Stimulated activated CD4-positive, alpha-beta T cell treated with anti-CD3 and anti-CD28 coated beads, Interleukin-2, amount 100 ng/mL, for 4 hours (primary cell): Measurements from ENCODE around the gene ITGA11.
"Not testable (repeated sequence)": the region's sequence is repeated elsewhere in the genome, so short reads cannot be mapped to it uniquely, and the experiment has no call there.

ENCODE experiments used
- DNase-seq: peaks from one replicate; pipeline ENCODE4 v3.0.0-alpha.2; 2020; ENCODE audit warnings: low read depth

Gene ITGA11

GRCh38 chr15:68409736-68410370 is 22.1 kb downstream of the ITGA11 start:
- DNase-seq = no peak

GRCh38 chr15:68408971-68409370 is 23.0 kb downstream of the ITGA11 start:
- DNase-seq = no peak

GRCh38 chr15:68407886-68408881 is 23.8 kb downstream of the ITGA11 start:
- no peak for DNase-seq

- no peak for DNase-seq
Measured at GRCh38 chr15:68407141-68407885, 24.6 kb downstream of the ITGA11 start.

DNA sequence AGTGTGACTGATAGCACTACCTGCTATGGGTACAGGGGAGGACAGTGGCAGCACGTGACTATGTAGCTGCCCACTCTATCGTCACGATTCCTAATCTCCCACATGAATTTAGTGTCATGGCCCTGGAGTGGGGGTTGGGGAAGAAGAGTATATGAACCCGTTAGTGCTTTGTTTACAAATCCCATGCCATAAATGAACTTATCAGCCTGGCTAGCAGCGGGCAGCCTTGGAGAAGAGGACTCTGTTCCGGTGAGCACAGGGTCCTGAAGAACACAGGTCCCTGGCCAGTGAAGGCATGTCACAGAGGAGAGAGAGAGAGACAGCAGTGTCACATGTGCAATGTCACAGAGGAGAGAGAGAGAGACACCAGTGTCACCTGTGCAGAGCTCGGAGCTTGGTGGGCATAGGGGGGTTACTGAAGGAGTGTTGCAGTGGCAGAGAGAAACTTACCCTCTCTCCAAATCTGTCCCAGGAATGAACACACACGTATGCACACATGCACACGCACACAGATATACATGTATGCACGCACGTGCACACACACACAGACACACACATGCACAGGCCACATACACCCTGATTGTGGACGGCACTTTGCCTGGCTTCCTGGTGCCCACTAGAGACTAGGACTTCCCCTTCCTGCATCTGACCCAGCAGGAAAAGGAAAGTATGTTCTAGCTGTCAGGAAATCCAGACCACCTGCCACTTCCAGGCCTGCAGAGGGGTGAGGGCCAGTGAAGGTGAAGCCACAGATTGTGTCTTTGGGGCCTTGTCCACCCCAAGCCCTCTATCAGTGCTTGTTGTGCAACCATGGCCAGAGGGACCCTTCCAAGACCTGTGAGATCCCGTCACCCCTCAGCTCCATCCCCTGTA is 26.3 kb downstream of the ITGA11 start:
- DNase-seq = no peak

- DNase-seq = no peak
Measured at GRCh38 chr15:68404056-68404798, 27.7 kb downstream of the ITGA11 start.

DNA sequence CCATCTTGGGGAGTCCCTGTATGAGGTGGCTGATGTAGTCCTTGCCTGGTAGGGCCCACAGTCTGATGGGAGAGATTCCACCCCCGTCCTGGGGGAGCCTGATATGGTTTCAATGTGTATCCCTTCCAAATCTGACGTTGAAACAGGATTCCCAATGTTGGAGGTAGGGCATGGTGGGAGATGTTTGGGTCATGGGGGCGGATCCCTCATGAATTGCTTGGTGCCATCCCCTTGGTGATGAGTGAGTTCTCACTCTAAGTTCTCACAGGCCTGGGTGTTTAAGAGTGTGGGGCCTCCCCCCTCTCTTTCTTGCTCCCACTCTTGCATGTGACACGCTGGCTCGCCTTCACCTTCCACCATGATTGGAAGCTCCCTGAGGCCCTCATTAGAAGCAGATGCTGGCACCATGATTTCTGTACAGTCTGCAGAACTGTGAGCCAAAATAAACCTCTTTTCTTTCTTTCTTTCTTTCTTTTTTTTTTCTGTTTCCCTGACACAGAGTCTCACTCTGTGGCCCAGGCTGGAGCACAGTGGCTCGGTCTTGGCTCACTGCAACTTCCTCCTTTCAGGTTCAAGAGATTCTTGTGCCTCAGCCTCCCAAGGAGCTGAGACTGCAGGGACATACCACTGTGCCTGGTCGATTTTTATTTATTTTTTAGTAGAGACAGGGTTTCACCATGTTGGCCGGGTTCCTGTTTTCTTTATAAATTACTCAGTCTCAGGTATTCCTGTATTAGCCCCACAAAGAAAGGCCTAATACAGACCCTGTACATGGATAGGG is 28.6 kb downstream of the ITGA11 start:
- DNase-seq = no peak

- no peak for DNase-seq
Measured at GRCh38 chr15:68402432-68403160, 29.4 kb downstream of the ITGA11 start.

DNA sequence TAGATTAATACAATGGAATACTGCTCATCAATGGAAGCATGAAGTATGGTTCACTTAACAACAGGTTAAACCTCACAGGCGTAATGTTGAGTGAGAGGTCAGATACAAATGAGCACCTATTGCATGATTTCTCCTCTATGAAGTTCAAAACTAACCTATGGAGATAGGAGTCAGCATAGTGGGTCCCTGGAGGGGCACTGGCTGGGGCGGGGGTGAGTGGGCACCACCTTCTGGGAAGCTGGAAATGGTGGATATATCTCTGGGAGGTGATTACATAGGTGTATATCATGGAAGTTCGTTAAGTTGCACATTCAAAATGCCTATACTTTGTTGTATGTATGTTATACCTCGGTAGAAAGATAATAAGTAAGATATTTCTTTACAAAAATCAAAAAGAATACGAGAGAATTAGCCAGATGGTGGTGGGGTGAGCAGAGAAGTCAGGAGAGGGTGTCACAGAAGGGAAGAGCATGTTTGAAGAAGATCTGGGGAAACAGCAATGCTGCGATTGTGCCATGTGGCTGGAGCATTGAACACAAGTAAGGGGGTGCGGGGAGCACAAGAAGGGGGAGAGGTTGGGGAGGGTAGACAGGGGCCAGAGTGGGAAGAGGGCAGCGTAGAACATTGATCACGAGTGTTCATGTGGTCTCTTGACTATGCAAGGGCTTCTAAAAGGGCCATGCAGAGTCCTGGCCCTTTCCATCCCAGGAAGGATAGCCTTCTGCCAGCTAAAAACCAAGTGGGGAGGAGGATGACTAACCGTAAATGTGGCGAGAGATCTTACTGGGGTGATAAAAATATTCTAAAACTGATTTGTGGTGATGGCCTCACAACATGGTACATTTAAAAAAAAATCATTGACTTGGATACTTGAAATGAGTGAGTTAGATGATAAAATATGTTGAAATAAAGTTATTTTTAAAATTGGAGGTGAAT is 30.2 kb downstream of the ITGA11 start:
- no peak for DNase-seq

GRCh38 chr15:68400066-68400456 is 31.9 kb downstream of the ITGA11 start:
- DNase-seq = no peak

GRCh38 chr15:68399096-68400065 is 32.6 kb downstream of the ITGA11 start:
- no peak for DNase-seq

- DNase-seq = not testable (repeated sequence)
Measured at GRCh38 chr15:68397999-68398398, 34.0 kb downstream of the ITGA11 start.

DNA sequence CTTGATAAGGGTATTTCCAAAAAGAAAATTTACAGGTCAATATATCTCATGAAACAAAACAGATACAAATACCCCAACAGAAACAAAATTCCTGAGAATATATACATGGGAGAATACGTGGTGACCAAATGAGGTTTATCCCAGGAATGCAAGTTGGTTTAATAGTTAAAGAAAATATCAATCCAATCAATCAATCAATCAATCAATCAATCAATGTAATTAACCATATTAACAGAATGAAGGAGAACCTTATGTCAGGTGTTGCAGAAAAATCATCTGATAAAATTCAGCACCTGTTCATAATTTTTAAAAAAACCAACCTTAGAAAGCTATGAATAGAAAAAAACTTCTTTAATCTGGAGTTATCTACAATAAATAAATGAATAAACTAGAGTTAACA is 35.9 kb downstream of the ITGA11 start:
- DNase-seq = no peak

- DNase-seq = no peak
Measured at GRCh38 chr15:68391121-68391520, 40.8 kb downstream of the ITGA11 start.

GRCh38 chr15:68389936-68390817 is 41.8 kb downstream of the ITGA11 start:
- DNase-seq = no peak
